ENCODE results near the gene ISLR2.

The ISLR2 gene

DNA sequence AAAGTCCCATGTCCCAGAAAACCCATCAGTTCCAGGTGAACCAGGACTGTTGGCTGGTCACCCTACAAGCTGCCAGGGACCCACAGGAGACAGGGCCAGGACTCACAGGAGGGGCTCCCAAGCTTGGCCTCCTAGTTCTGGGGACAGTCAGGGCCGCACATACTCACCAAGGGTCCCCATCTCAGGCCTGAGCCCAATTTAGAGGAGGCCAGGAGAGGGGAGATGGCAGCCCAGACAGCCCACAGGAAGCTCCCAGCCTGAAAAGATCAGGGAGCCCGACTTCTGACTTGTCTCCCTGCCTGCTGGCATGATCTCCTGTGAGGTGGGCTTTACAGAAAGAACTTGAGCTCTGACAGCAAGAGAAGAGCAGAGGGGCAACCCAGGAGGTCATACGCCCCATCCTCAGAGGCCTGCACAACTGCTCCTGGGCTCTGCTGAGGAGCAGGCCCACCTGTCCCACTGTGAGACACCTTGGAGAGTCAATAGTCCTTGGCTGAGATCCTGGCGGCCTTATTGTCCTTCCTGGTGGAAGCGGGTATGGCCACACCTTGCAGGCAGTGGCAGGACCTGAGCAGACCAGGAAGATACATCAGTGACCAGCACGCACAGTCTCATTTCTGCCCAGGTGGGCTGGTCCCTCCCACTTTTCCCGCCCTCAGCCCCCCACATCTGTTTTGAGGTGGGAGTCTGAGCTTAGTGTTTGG lies 40.6 kb downstream of the ISLR2 start:
- TF ChIP-seq CREB1 (IDR thresholded peaks at IDR 0.05; ENCODE audit: low read depth) = no peak
- TF ChIP-seq ZBTB7A (IDR thresholded peaks at IDR 0.05; ENCODE audit: low read depth) = no peak
- no peak for TF ChIP-seq CEBPB (IDR thresholded peaks at IDR 0.05)
- TF ChIP-seq NFIC (IDR thresholded peaks at IDR 0.05) = peak; percentile 15; the same call in 1 of the 2 replicates
- TF ChIP-seq EP300 (IDR thresholded peaks at IDR 0.05; ENCODE audit: borderline replicate concordance) = no peak
- TF ChIP-seq, protein P1, sequence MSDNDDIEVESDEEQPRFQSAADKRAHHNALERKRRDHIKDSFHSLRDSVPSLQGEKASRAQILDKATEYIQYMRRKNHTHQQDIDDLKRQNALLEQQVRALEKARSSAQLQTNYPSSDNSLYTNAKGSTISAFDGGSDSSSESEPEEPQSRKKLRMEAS (IDR thresholded peaks at IDR 0.05) = no peak
- no peak for TF ChIP-seq EGR1 (IDR thresholded peaks at IDR 0.05)

DNA sequence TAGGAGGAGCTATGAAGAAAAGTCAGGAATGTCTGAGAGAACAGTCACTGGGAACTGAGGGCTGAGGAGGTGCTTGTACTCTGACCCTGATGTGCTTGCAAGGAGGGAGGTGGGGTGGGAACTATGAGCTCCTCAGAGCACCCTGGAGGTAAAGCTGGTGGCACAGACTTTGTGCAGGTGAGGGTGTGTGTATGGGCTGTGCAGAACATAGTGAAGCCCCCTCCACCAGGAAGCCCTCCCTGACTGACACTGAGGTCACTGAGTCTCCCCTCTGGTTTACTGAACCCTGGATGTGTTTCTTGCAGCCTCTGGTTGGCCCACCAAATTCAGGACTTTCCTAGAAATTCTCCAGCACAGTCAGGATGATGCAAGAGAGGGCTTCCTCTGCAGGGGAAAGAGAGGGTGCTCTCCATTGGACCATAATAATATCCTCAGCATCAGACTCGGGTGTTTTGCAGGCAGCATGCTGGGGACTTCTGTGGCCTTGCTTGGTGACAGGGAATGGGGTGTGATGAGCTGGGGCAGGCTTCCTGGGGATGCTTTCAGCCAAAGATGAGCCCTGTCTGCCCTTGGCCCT lies 41.7 kb downstream of the ISLR2 start:
- TF ChIP-seq NFIC (IDR thresholded peaks at IDR 0.05) (no peak), EGR1 (IDR thresholded peaks at IDR 0.05) (no peak), TEAD4 (IDR thresholded peaks at IDR 0.05) (no peak), YY1 (IDR thresholded peaks at IDR 0.05; ENCODE audit: low read depth) (no peak), TAF1 (IDR thresholded peaks at IDR 0.05; ENCODE audit: low read depth) (no peak), RAD21 (IDR thresholded peaks at IDR 0.05; ENCODE audit: low read depth) (no peak), EP300 (IDR thresholded peaks at IDR 0.05; ENCODE audit: borderline replicate concordance) (no peak), ZBTB7A (IDR thresholded peaks at IDR 0.05; ENCODE audit: low read depth) (no peak), FOXM1 (IDR thresholded peaks at IDR 0.05; ENCODE audit: borderline replicate concordance, low read depth) (no peak), TCF12 (IDR thresholded peaks at IDR 0.05; ENCODE audit: low read depth) (no peak), CREB1 (IDR thresholded peaks at IDR 0.05; ENCODE audit: low read depth) (no peak), CEBPB (IDR thresholded peaks at IDR 0.05) (no peak)
- TF ChIP-seq, protein P2, sequence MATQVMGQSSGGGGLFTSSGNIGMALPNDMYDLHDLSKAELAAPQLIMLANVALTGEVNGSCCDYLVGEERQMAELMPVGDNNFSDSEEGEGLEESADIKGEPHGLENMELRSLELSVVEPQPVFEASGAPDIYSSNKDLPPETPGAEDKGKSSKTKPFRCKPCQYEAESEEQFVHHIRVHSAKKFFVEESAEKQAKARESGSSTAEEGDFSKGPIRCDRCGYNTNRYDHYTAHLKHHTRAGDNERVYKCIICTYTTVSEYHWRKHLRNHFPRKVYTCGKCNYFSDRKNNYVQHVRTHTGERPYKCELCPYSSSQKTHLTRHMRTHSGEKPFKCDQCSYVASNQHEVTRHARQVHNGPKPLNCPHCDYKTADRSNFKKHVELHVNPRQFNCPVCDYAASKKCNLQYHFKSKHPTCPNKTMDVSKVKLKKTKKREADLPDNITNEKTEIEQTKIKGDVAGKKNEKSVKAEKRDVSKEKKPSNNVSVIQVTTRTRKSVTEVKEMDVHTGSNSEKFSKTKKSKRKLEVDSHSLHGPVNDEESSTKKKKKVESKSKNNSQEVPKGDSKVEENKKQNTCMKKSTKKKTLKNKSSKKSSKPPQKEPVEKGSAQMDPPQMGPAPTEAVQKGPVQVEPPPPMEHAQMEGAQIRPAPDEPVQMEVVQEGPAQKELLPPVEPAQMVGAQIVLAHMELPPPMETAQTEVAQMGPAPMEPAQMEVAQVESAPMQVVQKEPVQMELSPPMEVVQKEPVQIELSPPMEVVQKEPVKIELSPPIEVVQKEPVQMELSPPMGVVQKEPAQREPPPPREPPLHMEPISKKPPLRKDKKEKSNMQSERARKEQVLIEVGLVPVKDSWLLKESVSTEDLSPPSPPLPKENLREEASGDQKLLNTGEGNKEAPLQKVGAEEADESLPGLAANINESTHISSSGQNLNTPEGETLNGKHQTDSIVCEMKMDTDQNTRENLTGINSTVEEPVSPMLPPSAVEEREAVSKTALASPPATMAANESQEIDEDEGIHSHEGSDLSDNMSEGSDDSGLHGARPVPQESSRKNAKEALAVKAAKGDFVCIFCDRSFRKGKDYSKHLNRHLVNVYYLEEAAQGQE (IDR thresholded peaks at IDR 0.05; ENCODE audit: low read depth) = no peak
- TF ChIP-seq, protein P1 (IDR thresholded peaks at IDR 0.05) = no peak
- TF ChIP-seq, protein P3, sequence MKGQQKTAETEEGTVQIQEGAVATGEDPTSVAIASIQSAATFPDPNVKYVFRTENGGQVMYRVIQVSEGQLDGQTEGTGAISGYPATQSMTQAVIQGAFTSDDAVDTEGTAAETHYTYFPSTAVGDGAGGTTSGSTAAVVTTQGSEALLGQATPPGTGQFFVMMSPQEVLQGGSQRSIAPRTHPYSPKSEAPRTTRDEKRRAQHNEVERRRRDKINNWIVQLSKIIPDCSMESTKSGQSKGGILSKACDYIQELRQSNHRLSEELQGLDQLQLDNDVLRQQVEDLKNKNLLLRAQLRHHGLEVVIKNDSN (IDR thresholded peaks at IDR 0.05) = no peak

- TF ChIP-seq, protein P2 (IDR thresholded peaks at IDR 0.05; ENCODE audit: low read depth) = no peak
- no peak for TF ChIP-seq RAD21 (IDR thresholded peaks at IDR 0.05; ENCODE audit: low read depth)
- TF ChIP-seq YY1 (IDR thresholded peaks at IDR 0.05; ENCODE audit: low read depth) = no peak
- TF ChIP-seq, protein P3 (IDR thresholded peaks at IDR 0.05) = no peak
- TF ChIP-seq, protein P1 (IDR thresholded peaks at IDR 0.05) = no peak
- no peak for TF ChIP-seq FOXM1 (IDR thresholded peaks at IDR 0.05; ENCODE audit: borderline replicate concordance, low read depth)
- no peak for TF ChIP-seq TEAD4 (IDR thresholded peaks at IDR 0.05)
Observed at GRCh38 chr15:74172701-74173379, 42.5 kb downstream of the ISLR2 start.

GRCh38 chr15:74173380-74174218 lies 43.2 kb downstream of the ISLR2 start, which contains the start of gene ISLR:
TSS of gene ISLR (plus strand) at chr15:74173710. CDS start at chr15:74174859, 1,149 bp downstream.
- no peak for TF ChIP-seq YY1 (IDR thresholded peaks at IDR 0.05; ENCODE audit: low read depth)
- no peak for TF ChIP-seq ZBTB7A (IDR thresholded peaks at IDR 0.05; ENCODE audit: low read depth)
- TF ChIP-seq, protein P3 (IDR thresholded peaks at IDR 0.05) = no peak
- TF ChIP-seq TEAD4 (IDR thresholded peaks at IDR 0.05) = no peak
- no peak for TF ChIP-seq FOXM1 (IDR thresholded peaks at IDR 0.05; ENCODE audit: borderline replicate concordance, low read depth)
- no peak for TF ChIP-seq TAF1 (IDR thresholded peaks at IDR 0.05; ENCODE audit: low read depth)
- TF ChIP-seq EP300 (IDR thresholded peaks at IDR 0.05; ENCODE audit: borderline replicate concordance) = no peak
- TF ChIP-seq NFIC (IDR thresholded peaks at IDR 0.05) = no peak
- TF ChIP-seq RAD21 (IDR thresholded peaks at IDR 0.05; ENCODE audit: low read depth) = no peak
- no peak for TF ChIP-seq TCF12 (IDR thresholded peaks at IDR 0.05; ENCODE audit: low read depth)
- TF ChIP-seq, protein P2 (IDR thresholded peaks at IDR 0.05; ENCODE audit: low read depth) = no peak
- TF ChIP-seq, protein P1 (IDR thresholded peaks at IDR 0.05) = no peak
- no peak for TF ChIP-seq CEBPB (IDR thresholded peaks at IDR 0.05)
- no peak for TF ChIP-seq CREB1 (IDR thresholded peaks at IDR 0.05; ENCODE audit: low read depth)
- no peak for TF ChIP-seq EGR1 (IDR thresholded peaks at IDR 0.05)
